Testis (tissue), 2 donors: ENCODE data around the gene NUDT3.

Source experiments
- CTCF ChIP-seq, 3 experiments: fragments of 450-650 bp in 2 of 3; fragments of 200-600 bp in 1 of 3; sonication (generic) in 1 of 3; IDR thresholded peaks; one replicate each; pipeline ENCODE4 v1.5.1; 2016 to 2019; ENCODE audit warnings: antibody characterized with exemption in 3 of 3, mild to moderate bottlenecking in 2 of 3, moderate library complexity in 1 of 3
- POLR2A ChIP-seq: fragments of 450-650 bp; IDR thresholded peaks from one replicate; pipeline ENCODE4 v1.6.1; 2017; ENCODE audit warnings: antibody characterized with exemption, mild to moderate bottlenecking, moderate library complexity

- TF ChIP-seq CTCF (IDR thresholded peaks at IDR 0.05), result no peak
- no peak for TF ChIP-seq POLR2A
Measured at GRCh38 chr6:34373511-34373910, 19.0 kb downstream of the NUDT3 start.
